IMR-90 (cell line): ENCODE measurements around the gene FOXP1.

ENCODE experiments used
- BHLHE40 ChIP-seq: fragments of 150-350 bp; IDR thresholded peaks from 2 replicates; pipeline ENCODE4 v1.6.1; 2016; ENCODE audit warnings: mild to moderate bottlenecking, low read depth, low read length
- CEBPB ChIP-seq: IDR thresholded peaks from 2 replicates; pipeline ENCODE4 v1.6.1; 2012; ENCODE audit warnings: low read depth, low read length, improper control_type of control experiment
- CHD1 ChIP-seq: IDR thresholded peaks from 2 replicates; pipeline ENCODE4 v1.6.1; 2012; ENCODE audit warnings: low read depth, low read length, improper control_type of control experiment
- MAFK ChIP-seq: IDR thresholded peaks from 2 replicates; pipeline ENCODE4 v1.6.1; 2012; ENCODE audit warnings: low read depth, low read length, improper control_type of control experiment
- MAZ ChIP-seq: IDR thresholded peaks from 2 replicates; pipeline ENCODE4 v1.6.1; 2012; ENCODE audit warnings: low read depth, mild to moderate bottlenecking, low read length, improper control_type of control experiment, moderate library complexity, borderline replicate concordance
- MXI1 ChIP-seq: IDR thresholded peaks from 2 replicates; pipeline ENCODE4 v1.6.1; 2012; ENCODE audit warnings: low read depth, mild to moderate bottlenecking, low read length, moderate library complexity, borderline replicate concordance
- POLR2A ChIP-seq: IDR thresholded peaks from 2 replicates; pipeline ENCODE4 v1.6.1; 2012; ENCODE audit warnings: mild to moderate bottlenecking, low read depth, low read length
- RAD21 ChIP-seq: IDR thresholded peaks from 2 replicates; pipeline ENCODE4 v1.6.1; 2012; ENCODE audit warnings: low read length, improper control_type of control experiment
- RCOR1 ChIP-seq: IDR thresholded peaks from 2 replicates; pipeline ENCODE4 v1.6.1; 2012; ENCODE audit warnings: mild to moderate bottlenecking, low read length, improper control_type of control experiment; ENCODE audit not compliant: insufficient replicate concordance
- TF ChIP-seq, protein P1 (sequence below): conservative IDR thresholded peaks from 2 replicates; pipeline ENCODE4 v1.5.1; 2012; ENCODE audit warnings: mild to moderate bottlenecking, low read depth, low read length, improper control_type of control experiment
- TF ChIP-seq, protein P2 (sequence below): fragments of 150-350 bp; IDR thresholded peaks from 2 replicates; pipeline ENCODE4 v1.6.1; 2017; ENCODE audit warnings: mild to moderate bottlenecking, antibody characterized with exemption, low read length, low read depth
- TF ChIP-seq, protein P3 (sequence below): fragments of 150-350 bp; IDR thresholded peaks from 2 replicates; pipeline ENCODE4 v1.6.1; 2016; ENCODE audit warnings: low read depth, mild to moderate bottlenecking, low read length, moderate library complexity, borderline replicate concordance

DNA sequence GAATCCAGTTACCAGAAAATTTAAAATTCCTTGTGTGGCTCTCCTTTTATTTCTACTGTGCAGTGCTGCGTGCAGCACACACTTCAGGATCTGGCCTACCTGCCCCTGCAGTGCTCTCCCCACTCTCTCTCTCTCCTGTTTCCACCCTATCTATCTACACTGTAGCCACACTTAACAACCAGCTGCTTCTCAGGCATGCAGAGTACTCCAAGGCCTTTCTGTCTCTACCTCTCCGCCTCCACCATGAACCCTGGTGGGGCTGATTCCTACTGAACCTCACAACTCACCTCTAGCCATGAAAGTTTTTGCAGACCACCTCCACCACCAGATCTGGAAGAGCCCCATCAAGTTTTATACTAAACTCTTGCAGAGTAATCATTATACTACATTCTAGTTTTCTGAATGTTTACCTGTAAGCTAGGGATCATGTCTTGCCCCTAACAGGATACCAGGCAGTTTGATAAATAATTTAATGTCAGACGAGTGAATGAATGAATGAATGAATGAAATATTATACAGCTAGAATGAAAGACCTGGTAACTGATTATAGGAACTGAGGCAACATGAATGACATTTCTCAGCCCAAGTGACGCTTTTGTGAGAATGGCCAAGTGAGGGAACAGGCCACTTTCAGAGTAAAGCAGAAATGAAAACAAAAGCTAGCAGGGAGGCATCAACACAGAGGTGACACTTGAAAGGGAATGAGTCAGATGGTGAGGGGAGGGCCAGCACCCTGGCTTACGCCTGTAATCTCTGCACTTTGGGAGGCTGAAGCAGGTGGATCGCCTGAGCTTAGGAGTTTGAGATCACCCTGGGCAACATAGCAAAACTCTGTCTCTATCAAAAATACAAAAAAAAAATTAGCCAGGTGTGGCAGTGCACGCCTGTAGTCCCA is 363.5 kb downstream of the FOXP1 start:
- TF ChIP-seq POLR2A (no peak), MAZ (no peak), RAD21 (no peak), CEBPB (no peak), CHD1 (no peak), MAFK (no peak), RCOR1 (no peak), MXI1 (no peak), BHLHE40 (no peak)
- TF ChIP-seq, protein P1, sequence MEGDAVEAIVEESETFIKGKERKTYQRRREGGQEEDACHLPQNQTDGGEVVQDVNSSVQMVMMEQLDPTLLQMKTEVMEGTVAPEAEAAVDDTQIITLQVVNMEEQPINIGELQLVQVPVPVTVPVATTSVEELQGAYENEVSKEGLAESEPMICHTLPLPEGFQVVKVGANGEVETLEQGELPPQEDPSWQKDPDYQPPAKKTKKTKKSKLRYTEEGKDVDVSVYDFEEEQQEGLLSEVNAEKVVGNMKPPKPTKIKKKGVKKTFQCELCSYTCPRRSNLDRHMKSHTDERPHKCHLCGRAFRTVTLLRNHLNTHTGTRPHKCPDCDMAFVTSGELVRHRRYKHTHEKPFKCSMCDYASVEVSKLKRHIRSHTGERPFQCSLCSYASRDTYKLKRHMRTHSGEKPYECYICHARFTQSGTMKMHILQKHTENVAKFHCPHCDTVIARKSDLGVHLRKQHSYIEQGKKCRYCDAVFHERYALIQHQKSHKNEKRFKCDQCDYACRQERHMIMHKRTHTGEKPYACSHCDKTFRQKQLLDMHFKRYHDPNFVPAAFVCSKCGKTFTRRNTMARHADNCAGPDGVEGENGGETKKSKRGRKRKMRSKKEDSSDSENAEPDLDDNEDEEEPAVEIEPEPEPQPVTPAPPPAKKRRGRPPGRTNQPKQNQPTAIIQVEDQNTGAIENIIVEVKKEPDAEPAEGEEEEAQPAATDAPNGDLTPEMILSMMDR: no peak
- TF ChIP-seq, protein P2, sequence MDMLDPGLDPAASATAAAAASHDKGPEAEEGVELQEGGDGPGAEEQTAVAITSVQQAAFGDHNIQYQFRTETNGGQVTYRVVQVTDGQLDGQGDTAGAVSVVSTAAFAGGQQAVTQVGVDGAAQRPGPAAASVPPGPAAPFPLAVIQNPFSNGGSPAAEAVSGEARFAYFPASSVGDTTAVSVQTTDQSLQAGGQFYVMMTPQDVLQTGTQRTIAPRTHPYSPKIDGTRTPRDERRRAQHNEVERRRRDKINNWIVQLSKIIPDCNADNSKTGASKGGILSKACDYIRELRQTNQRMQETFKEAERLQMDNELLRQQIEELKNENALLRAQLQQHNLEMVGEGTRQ: no peak
- TF ChIP-seq, protein P3, sequence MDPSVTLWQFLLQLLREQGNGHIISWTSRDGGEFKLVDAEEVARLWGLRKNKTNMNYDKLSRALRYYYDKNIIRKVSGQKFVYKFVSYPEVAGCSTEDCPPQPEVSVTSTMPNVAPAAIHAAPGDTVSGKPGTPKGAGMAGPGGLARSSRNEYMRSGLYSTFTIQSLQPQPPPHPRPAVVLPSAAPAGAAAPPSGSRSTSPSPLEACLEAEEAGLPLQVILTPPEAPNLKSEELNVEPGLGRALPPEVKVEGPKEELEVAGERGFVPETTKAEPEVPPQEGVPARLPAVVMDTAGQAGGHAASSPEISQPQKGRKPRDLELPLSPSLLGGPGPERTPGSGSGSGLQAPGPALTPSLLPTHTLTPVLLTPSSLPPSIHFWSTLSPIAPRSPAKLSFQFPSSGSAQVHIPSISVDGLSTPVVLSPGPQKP: no peak
